Stomach (tissue), 4 donors: ENCODE data around the gene CAMK2N1.

ENCODE experiments used
- CTCF ChIP-seq, 7 experiments: fragments of 450-650 bp in 4 of 7; fragments of 200-600 bp in 3 of 7; sonication (generic) in 3 of 7; IDR thresholded peaks; one replicate each; pipeline ENCODE4 v1.5.1; 2016 to 2019; ENCODE audit warnings: antibody characterized with exemption in 7 of 7, control low read depth in 2 of 7, mild to moderate bottlenecking in 1 of 7
- POLR2AphosphoS5 ChIP-seq, 3 donors: sonication (generic); formaldehyde crosslinking; IDR thresholded peaks; one replicate each; pipeline ENCODE4 v1.6.1; 2016; ENCODE audit warnings: antibody characterized with exemption in 3 of 3

DNA sequence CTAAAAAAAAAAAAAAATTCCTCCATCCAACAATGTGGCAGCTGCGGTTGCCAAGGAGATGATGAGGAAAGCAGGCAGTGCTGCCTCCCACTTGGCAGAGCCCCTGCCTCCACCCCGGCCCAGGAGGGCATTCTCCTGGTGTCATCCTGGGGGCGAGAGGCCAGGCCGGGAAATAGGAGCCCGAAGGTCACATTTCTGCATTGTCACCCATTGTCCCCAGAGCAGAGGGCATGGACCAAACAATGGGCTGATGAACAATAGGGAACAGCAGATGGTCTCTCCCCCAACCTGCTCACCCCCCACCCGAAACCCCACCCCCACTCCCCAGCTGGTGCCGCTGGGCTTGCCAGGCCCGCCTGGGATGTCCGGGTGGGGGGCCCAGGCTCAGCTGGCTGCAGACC, 37.3 kb downstream of the CAMK2N1 start:
- TF ChIP-seq POLR2AphosphoS5 (IDR thresholded peaks at IDR 0.05) (no peak), CTCF (IDR thresholded peaks at IDR 0.05) (no peak)
